CD14-positive monocyte (primary cell): ENCODE results near the gene ALG6. TPM values are rescaled to one million over a fixed set of nuclear protein-coding genes. Genes with fewer than 3 reads are reported as not detected.
A peak's percentile ranks its signal among the peaks of the same experiment; 100 is the strongest.

ENCODE experiments used
- DNase-seq, 3 donors: peaks; one replicate each; pipeline ENCODE4 v3.0.0-alpha.2; 2011 to 2022
- H2AFZ ChIP-seq: 2 replicates; pipeline ENCODE4 v1.6.0; 2012; ENCODE audit warnings: mild to moderate bottlenecking, low read depth, low read length, inconsistent platforms; ENCODE audit not compliant: insufficient read depth, poor library complexity, severe bottlenecking
- H3K27ac ChIP-seq, 2 donors: 1 replicate in 1 of 2; 2 replicates in 1 of 2; pipeline ENCODE4 v1.5.1; 2012 to 2013; ENCODE audit warnings: low read length in 2 of 2, control low read depth in 1 of 2, inconsistent platforms in 1 of 2, low read depth in 1 of 2, mild to moderate bottlenecking in 1 of 2
- H3K27me3 ChIP-seq, 2 donors: one replicate each; pipeline versions ENCODE4 v1.6.0 to v1.6.1; 2011 to 2013; ENCODE audit warnings: low read length in 2 of 2; ENCODE audit not compliant: control insufficient read depth in 2 of 2, insufficient read depth in 2 of 2
- H3K36me3 ChIP-seq, 2 donors: replicated peaks in 1 of 2; 1 replicate in 1 of 2; 2 replicates in 1 of 2; pipeline versions ENCODE4 v1.5.1 to v1.6.1; 2012 to 2013; ENCODE audit warnings: low read length in 2 of 2, control low read depth in 1 of 2, inconsistent platforms in 1 of 2, mild to moderate bottlenecking in 1 of 2; ENCODE audit not compliant: insufficient read depth in 2 of 2, control insufficient read depth in 1 of 2
- H3K4me1 ChIP-seq, 2 donors: 1 replicate in 1 of 2; 2 replicates in 1 of 2; pipeline versions ENCODE4 v1.5.1 to v1.6.1; 2012 to 2013; ENCODE audit warnings: low read length in 2 of 2, control low read depth in 1 of 2, inconsistent platforms in 1 of 2, mild to moderate bottlenecking in 1 of 2, moderate library complexity in 1 of 2; ENCODE audit not compliant: insufficient read depth in 2 of 2, control insufficient read depth in 1 of 2
- H3K4me2 ChIP-seq: replicated peaks from 2 replicates; pipeline ENCODE3; 2012; ENCODE audit warnings: low read length, moderate library complexity, mild to moderate bottlenecking; ENCODE audit not compliant: poor library complexity, severe bottlenecking; ENCODE audit errors: extremely low read depth
- H3K4me3 ChIP-seq, 3 experiments: fragments of 200-600 bp in 1 of 3; sonication (generic) in 1 of 3; replicated peaks in 1 of 3; 1 replicate in 2 of 3; 2 replicates in 1 of 3; pipeline ENCODE4 v1.5.1; 2011 to 2013; ENCODE audit warnings: low read length in 3 of 3, mild to moderate bottlenecking in 3 of 3, control low read depth in 2 of 3, low read depth in 2 of 3, inconsistent platforms in 1 of 3, moderate library complexity in 1 of 3
- H3K79me2 ChIP-seq: 2 replicates; pipeline ENCODE4 v1.6.0; 2012; ENCODE audit warnings: mild to moderate bottlenecking, control low read depth, inconsistent platforms, low read length, moderate library complexity; ENCODE audit not compliant: insufficient read depth
- H3K9ac ChIP-seq: 2 replicates; pipeline ENCODE4 v1.6.0; 2017; ENCODE audit warnings: low read length, mild to moderate bottlenecking; ENCODE audit not compliant: insufficient read depth, poor library complexity, severe bottlenecking
- H3K9me3 ChIP-seq, 2 donors: replicated peaks in 1 of 2; 1 replicate in 1 of 2; 2 replicates in 1 of 2; pipeline versions ENCODE4 v1.5.1 to v1.6.1; 2012 to 2013; ENCODE audit warnings: low read length in 2 of 2, control low read depth in 1 of 2; ENCODE audit not compliant: control insufficient read depth in 1 of 2, insufficient read depth in 1 of 2
- H4K20me1 ChIP-seq: 2 replicates; pipeline ENCODE4 v1.6.0; 2012; ENCODE audit warnings: mild to moderate bottlenecking, low read length, control low read depth, moderate library complexity; ENCODE audit not compliant: insufficient read depth
- H3K27ac Mint-ChIP-seq, 7 donors: one replicate each; pipeline ENCODE4 v1.8.0; 2020; ENCODE audit warnings: mild to moderate bottlenecking in 7 of 7, mixed read lengths in 7 of 7, moderate library complexity in 6 of 7, inconsistent platforms in 2 of 7
- H3K27me3 Mint-ChIP-seq, 3 donors: one replicate each; pipeline ENCODE4 v1.8.0; 2021 to 2022; ENCODE audit warnings: low read depth in 3 of 3, mild to moderate bottlenecking in 3 of 3, mixed read lengths in 3 of 3, moderate library complexity in 3 of 3, inconsistent platforms in 1 of 3
- H3K36me3 Mint-ChIP-seq, 2 donors: one replicate each; pipeline ENCODE4 v1.8.0; 2020; ENCODE audit warnings: mixed read lengths in 2 of 2, inconsistent platforms in 1 of 2, mild to moderate bottlenecking in 1 of 2
- H3K4me1 Mint-ChIP-seq: one replicate; pipeline ENCODE4 v1.8.0; 2020; ENCODE audit warnings: mild to moderate bottlenecking, mixed read lengths
- H3K4me3 Mint-ChIP-seq, 2 donors: one replicate each; pipeline ENCODE4 v1.8.0; 2020; ENCODE audit warnings: mild to moderate bottlenecking in 2 of 2, mixed read lengths in 2 of 2, moderate library complexity in 1 of 2
- H3K9me3 Mint-ChIP-seq, 7 donors: one replicate each; pipeline ENCODE4 v1.8.0; 2020 to 2022; ENCODE audit warnings: mixed read lengths in 7 of 7, mild to moderate bottlenecking in 6 of 7, moderate library complexity in 6 of 7, inconsistent platforms in 2 of 7
- CTCF ChIP-seq: fragments of 200-600 bp; IDR thresholded peaks from one replicate; pipeline ENCODE4 v1.8.0; 2022; ENCODE audit warnings: antibody characterized with exemption, mild to moderate bottlenecking
- WGBS: methylation state at CpG from one replicate; pipeline ENCODE4 v1.1.5; 2013; ENCODE audit warnings: missing lambda C conversion rate; ENCODE audit not compliant: insufficient coverage; 5-methylcytosine and 5-hydroxymethylcytosine counted together
- intact Hi-C, 2 donors: fragments of 100-400 bp; cut with micrococcal nuclease; formaldehyde crosslinking; loops; one replicate each; pipeline versions ENCODE4 v1.15.0 to v1.15.1; 2023
- polyA plus RNA-seq, 3 donors: library from polyadenylated mRNA; depleted of rRNA in 1 of 3; unstranded in 2 of 3; stranded (reverse) in 1 of 3; fragments of 300-500 nt in 2 of 3; fragments of >200 nt in 1 of 3; fragmentation: Illumina TruSeq in 2 of 3; gene quantifications; 1 replicate in 2 of 3; 2 replicates in 1 of 3; pipeline ENCODE4 v1.2.3, GENCODE V29; 2012 to 2021

Gene ALG6
- polyA plus RNA-seq, 3 donors: 9.3 to 24.7 (median 20.2) TPM

DNA sequence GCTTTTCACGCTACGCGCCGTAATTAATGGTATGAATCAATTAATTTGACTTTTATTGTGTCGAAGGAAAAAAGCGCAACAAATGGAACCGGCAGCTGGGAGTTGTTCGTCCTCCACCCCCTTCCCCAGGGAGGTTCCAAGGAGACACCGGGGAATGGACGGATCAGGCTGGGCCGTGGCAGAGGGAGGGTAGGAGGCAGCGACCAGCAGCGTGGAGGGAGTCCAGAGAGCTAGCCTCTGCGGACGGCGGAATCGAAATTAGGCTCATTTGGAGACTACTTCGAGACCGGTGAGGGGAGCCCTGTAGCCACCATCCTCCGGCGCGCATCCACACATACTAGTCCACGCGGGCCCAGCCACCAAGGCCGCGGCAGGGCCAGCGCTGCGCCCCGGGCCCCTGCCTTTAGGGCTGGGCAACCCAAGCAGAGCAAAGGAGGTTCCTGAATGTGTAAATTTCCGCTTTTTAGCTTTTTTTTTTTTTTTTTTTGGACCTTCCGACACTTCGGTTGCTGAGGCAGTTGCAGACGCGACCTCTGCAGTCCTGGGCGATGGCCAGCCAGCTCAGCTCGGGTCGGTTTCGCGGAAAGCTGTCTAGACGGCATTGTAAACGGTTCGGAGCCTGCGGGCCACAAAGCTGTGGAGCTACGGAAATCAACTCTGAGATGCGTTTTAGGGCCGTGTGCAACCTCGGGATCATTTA, 47.3 kb upstream of the ALG6 start:
- no peak for TF ChIP-seq CTCF
- Histone ChIP-seq H2AFZ (peak overlapping the region; percentile 31), H3K27ac (no peak overlapping the region), H3K4me2 (peak overlapping the region; percentile 54), H3K36me3 (no peaks in the 10 kb centered on the region), H4K20me1 (no peaks in the 10 kb centered on the region), H3K4me1 (peaks cover 63 to 77% of the 10 kb centered on the region in 2 donors), H3K9me3 (peaks cover 29 to 55% of the 10 kb centered on the region in 2 donors), H3K79me2 (no peaks in the 10 kb centered on the region), H3K27me3 (peaks cover 84 to 91% of the 10 kb centered on the region in 2 donors), H3K9ac (no peak overlapping the region), H3K4me3 (peak overlapping the region in 1 of 3 experiments; percentile 51)
- Mint-ChIP-seq H3K4me3 (peak overlapping the region; percentile 52 to 95), H3K9me3 (peaks cover 12 to 69% (median 49%) of the 10 kb centered on the region in 7 donors), H3K27me3 (peaks cover 81 to 98% (median 85%) of the 10 kb centered on the region in 3 donors), H3K27ac (no peak overlapping the region), H3K4me1 (peaks cover 60% of the 10 kb centered on the region), H3K36me3 (peaks cover 22 to 46% of the 10 kb centered on the region in 2 donors)
- intact Hi-C loops: no loop called here
- 6% methylated on average over 32 of the region's 47 CpGs for WGBS
- peak; percentile 47 to 64 (median 57) for DNase-seq

DNA sequence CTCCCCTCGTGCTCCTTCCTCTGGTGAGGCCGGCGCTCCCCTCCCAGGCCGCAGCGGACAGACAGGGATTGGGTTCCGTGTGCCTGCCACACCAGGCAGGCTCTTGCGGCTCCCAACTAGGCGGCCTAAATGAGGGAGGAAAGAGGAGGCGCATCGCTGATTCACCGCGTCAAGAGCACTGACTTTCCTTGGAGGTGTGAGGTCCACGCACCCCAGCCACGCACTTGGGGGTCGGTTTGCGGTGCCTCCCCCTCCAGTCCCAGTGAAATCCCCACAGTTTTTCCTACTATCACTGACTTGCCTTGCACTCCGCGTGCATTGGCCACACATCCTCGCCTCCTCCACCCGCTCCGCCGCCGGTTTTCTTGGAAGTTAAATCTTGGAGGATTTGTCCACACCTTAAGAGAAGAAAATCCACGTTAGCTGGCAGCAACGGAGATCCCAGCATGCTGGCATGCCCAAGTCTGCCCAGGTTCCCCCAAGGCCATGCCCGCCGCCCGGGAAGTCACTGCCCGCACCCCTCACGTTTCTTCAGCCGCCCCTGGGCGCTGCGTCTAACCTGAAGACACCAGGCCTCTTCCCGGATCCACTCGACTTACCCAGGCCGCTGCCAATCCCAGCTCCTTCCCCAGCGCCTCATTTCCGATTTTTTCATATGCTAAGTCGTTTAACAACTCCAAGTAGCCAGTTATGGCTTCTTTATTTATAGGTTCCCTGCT, 46.2 kb upstream of the ALG6 start:
- Histone ChIP-seq H3K4me2 (peak overlapping the region; percentile 89), H3K9ac (no peak overlapping the region)

More for the DNA sequence above, 46.2 kb upstream of the ALG6 start:
- Histone ChIP-seq H3K27me3 (peaks cover 84 to 91% of the 10 kb centered on the region in 2 donors), H3K36me3 (no peaks in the 10 kb centered on the region), H3K4me3 (peak overlapping the region in 1 of 3 experiments; percentile 77), H3K79me2 (no peaks in the 10 kb centered on the region), H3K27ac (no peak overlapping the region), H4K20me1 (no peaks in the 10 kb centered on the region), H3K9me3 (peaks cover 29 to 57% of the 10 kb centered on the region in 2 donors), H2AFZ (peak overlapping the region; percentile 90), H3K4me1 (peaks cover 63 to 77% of the 10 kb centered on the region in 2 donors)
- Mint-ChIP-seq H3K27me3 (peaks cover 82 to 98% (median 87%) of the 10 kb centered on the region in 3 donors), H3K4me3 (peak overlapping the region; percentile 84 to 95), H3K4me1 (peaks cover 61% of the 10 kb centered on the region), H3K9me3 (peaks cover 12 to 72% (median 51%) of the 10 kb centered on the region in 7 donors), H3K36me3 (peaks cover 22 to 46% of the 10 kb centered on the region in 2 donors), H3K27ac (peak overlapping the region in 1 of 7 donors; percentile 3)
- TF ChIP-seq CTCF: no peak
- 9% methylated on average over 33 of the region's 39 CpGs for WGBS
- DNase-seq: peak in 1 of 3 donors; percentile 22
- intact Hi-C loops: no loop called here
